ENCODE data around the gene SERP2. TPM values are rescaled to one million over a fixed set of nuclear protein-coding genes. Genes with fewer than 3 reads are reported as not detected.

Gene SERP2
- total and polyA plus RNA-seq, 8 donors = 1.2 to 13.8 (median 1.9) TPM

DNA sequence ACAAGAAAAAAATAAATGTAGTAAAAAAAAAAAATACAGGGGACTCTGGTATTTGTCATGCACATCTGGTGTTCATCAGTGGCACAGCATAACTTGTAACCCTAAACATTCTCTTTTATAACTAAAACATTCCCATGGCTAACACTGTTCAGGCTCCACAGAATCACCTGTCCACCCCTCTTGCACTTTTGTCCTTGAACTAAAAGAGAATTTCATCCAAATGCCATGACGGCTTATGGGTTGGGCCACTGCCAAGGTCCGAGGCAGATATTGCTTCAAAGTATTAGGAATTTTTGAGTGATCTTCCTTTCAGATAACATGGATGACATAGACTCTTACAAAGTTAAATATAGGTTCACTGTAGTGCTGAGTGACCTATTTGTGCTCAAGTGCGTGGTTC is 25.7 kb upstream of the SERP2 start:
- Histone ChIP-seq H3K36me3 (no peaks in the 10 kb centered on the region), H3K27me3 (no peaks in the 10 kb centered on the region), H3K4me3 (no peak overlapping the region), H3K4me1 (no peaks in the 10 kb centered on the region), H3K27ac (no peak overlapping the region), H3K9me3 (no peaks in the 10 kb centered on the region)
- FAIRE-seq (no peak), DNase-seq (no peak), ATAC-seq (no peak)
- 51 to 62% methylated on average over 3 of the region's 3 CpGs for WGBS, 2 donors
- intact Hi-C loops (cut with DNase I) = no loop called here
- TF ChIP-seq, protein P1, sequence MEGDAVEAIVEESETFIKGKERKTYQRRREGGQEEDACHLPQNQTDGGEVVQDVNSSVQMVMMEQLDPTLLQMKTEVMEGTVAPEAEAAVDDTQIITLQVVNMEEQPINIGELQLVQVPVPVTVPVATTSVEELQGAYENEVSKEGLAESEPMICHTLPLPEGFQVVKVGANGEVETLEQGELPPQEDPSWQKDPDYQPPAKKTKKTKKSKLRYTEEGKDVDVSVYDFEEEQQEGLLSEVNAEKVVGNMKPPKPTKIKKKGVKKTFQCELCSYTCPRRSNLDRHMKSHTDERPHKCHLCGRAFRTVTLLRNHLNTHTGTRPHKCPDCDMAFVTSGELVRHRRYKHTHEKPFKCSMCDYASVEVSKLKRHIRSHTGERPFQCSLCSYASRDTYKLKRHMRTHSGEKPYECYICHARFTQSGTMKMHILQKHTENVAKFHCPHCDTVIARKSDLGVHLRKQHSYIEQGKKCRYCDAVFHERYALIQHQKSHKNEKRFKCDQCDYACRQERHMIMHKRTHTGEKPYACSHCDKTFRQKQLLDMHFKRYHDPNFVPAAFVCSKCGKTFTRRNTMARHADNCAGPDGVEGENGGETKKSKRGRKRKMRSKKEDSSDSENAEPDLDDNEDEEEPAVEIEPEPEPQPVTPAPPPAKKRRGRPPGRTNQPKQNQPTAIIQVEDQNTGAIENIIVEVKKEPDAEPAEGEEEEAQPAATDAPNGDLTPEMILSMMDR (IDR thresholded peaks at IDR 0.05) = no peak

DNA sequence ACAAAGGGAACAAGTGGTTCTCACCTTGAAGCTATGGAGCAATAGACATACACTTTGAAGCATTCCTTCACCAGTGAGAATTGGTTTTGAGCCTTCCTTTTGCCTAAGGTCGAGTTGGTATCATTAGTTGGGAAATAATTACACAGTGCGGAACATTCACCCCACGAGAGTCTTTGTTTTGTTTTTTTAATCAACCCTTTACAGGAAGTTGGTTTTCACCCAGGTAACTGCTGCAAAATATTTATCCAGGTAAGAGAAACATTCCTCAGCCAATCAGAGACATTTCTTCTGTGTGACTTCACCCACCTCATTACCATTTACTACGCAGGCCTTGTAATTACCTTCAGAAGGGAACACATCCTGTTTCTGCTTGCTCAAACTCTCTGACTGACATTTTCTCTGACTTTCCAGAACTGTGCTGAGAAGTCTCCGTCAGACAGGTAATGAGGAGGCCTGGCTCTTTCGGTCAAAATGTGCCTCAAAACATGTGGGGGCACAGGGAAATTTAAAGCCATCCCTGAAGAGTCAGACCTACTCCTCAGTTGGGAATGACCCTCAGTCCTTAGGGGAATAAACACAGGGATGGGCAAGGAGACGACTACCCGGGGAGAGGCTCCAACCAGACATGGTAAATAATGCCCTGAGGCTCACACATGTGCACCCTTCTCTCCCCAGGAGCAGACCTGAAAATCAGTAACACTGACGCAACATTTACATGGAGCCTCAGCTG is 22.7 kb upstream of the SERP2 start:
- peak in 3 of 4 donors; percentile 43 to 74 (median 54) for ATAC-seq
- 60 to 64% methylated on average over 9 of the region's 9 CpGs for WGBS, 2 donors
- H3K36me3 ChIP-seq = no peaks in the 10 kb centered on the region
- intact Hi-C loops (cut with DNase I) = no loop called here
- no peaks in the 10 kb centered on the region for H3K27me3 ChIP-seq
- TF ChIP-seq, protein P1 (IDR thresholded peaks at IDR 0.05) = no peak
- no peak for DNase-seq
- no peak for FAIRE-seq
- H3K9me3 ChIP-seq = no peaks in the 10 kb centered on the region
- H3K4me1 ChIP-seq = no peaks in the 10 kb centered on the region
- H3K27ac ChIP-seq = peak overlapping the region in 1 of 4 donors; percentile 25
- no peak overlapping the region for H3K4me3 ChIP-seq

DNA sequence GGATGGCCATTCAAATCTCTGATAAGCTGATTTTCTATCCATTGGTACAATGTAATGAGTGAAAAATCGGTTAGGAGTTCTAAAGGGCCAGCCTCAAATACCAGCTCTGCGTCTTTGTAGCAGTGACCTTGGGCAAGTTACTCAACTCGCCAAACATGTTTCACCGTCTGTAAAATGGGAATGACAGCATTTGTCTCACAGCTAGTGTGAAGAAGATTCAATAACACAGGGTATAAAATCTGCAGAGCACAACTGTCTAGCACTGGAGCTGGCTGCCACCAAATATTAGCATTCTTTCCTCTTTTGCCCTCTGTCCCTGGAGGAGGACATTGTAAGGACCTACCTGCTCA is 22.1 kb upstream of the SERP2 start:
- TF ChIP-seq, protein P1 (IDR thresholded peaks at IDR 0.05) = no peak
- intact Hi-C loops (cut with DNase I) = no loop called here
- Histone ChIP-seq H3K27me3 (no peaks in the 10 kb centered on the region), H3K4me1 (no peaks in the 10 kb centered on the region), H3K9me3 (no peaks in the 10 kb centered on the region), H3K4me3 (no peak overlapping the region), H3K36me3 (no peaks in the 10 kb centered on the region), H3K27ac (no peak overlapping the region)
- WGBS, 2 donors = 61 to 67% methylated on average over 4 of the region's 4 CpGs
- ATAC-seq (no peak), DNase-seq (no peak), FAIRE-seq (no peak)

DNA sequence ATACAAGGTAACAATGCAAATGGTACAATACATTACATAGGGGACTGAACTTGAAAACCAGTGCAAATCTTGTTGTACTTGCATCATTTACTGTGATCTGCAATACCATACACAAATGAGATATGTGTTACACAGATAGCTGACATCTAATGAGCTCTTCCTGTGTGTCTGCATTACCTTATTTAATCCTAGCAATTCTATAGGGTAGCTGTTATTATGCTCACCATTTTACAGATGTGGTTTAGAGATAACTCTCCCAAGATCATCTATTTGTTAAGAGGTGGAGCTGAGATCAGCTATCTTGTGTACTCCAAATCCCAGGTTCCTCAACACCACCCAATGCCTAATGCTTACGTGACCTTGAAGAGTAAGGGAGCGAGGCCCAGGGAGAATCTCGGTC is 21.4 kb upstream of the SERP2 start:
- Histone ChIP-seq H3K36me3 (no peaks in the 10 kb centered on the region), H3K9me3 (no peaks in the 10 kb centered on the region), H3K4me3 (no peak overlapping the region), H3K4me1 (no peaks in the 10 kb centered on the region), H3K27ac (no peak overlapping the region), H3K27me3 (no peaks in the 10 kb centered on the region)
- intact Hi-C loops (cut with DNase I) = no loop called here
- 92 to 96% methylated on average over 3 of the region's 3 CpGs for WGBS, 2 donors
- ATAC-seq = no peak
- FAIRE-seq = no peak
- no peak for DNase-seq
- TF ChIP-seq, protein P1 (IDR thresholded peaks at IDR 0.05) = no peak

DNA sequence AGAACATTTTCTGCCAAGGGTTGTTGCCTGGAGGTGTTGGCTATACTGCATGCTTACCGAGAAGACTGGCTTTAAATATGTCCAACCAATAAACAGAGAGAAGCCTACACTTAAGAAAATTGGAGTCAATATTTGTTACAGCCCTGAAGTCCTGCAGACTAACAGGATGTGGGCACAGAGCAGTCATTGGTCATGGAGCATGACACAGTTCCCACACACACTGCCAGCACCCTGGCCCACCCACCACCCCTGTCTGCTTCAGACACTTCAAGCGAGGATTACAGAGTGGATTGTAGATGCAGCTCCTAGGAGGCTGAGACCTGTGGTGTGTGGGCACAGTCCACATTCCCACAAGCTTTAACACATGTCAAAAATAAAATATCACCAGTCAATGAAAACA is 21.0 kb upstream of the SERP2 start:
- TF ChIP-seq, protein P1 (IDR thresholded peaks at IDR 0.05) = no peak
- no peaks in the 10 kb centered on the region for H3K27me3 ChIP-seq
- H3K27ac ChIP-seq = no peak overlapping the region
- no peak for ATAC-seq
- H3K9me3 ChIP-seq = no peaks in the 10 kb centered on the region
- DNase-seq = no peak
- no peaks in the 10 kb centered on the region for H3K4me1 ChIP-seq
- H3K36me3 ChIP-seq = no peaks in the 10 kb centered on the region
- FAIRE-seq = no peak
- WGBS, 2 donors = 91 to 96% methylated on average over 2 of the region's 2 CpGs
- intact Hi-C loops (cut with DNase I) = no loop called here
- no peak overlapping the region for H3K4me3 ChIP-seq

All from pancreas (tissue), 10 donors.